NCI-H69 (cell line): ENCODE results near the gene MYL5.

Experiments used
- DNase-seq: peaks from one replicate; lab custom pipeline; 2025; lab: John Stamatoyannopoulos, UW

Gene MYL5

GRCh38 chr4:675036-675882 lies 917 bp downstream of the MYL5 start:
- DNase-seq, result no peak

GRCh38 chr4:675980-676870 lies 1.9 kb downstream of the MYL5 start:
- no peak for DNase-seq

- no peak for DNase-seq
These were observed 2.5 kb downstream of the MYL5 start for GRCh38 chr4:676871-677235.

- DNase-seq, result peak; percentile 63
These were observed 3.3 kb downstream of the MYL5 start for GRCh38 chr4:677431-678293.

GRCh38 chr4:678331-679103 lies 4.2 kb downstream of the MYL5 start:
- DNase-seq, result no peak

GRCh38 chr4:679104-679481 lies 4.8 kb downstream of the MYL5 start:
- no peak for DNase-seq

- DNase-seq, result no peak
These were observed 5.3 kb downstream of the MYL5 start for GRCh38 chr4:679629-680028.

GRCh38 chr4:680091-680490 lies 5.7 kb downstream of the MYL5 start:
- no peak for DNase-seq

- no peak for DNase-seq
These were observed 6.2 kb downstream of the MYL5 start for GRCh38 chr4:680551-680927.

- peak; percentile 51 for DNase-seq
These were observed 6.7 kb downstream of the MYL5 start for GRCh38 chr4:680928-681645.

- peak; percentile 87 for DNase-seq
These were observed 7.6 kb downstream of the MYL5 start for GRCh38 chr4:681736-682451.

GRCh38 chr4:682490-683172 lies 8.3 kb downstream of the MYL5 start:
- no peak for DNase-seq

- no peak for DNase-seq
These were observed 9.0 kb downstream of the MYL5 start for GRCh38 chr4:683247-683897.

- DNase-seq, result peak; percentile 70
These were observed 9.8 kb downstream of the MYL5 start for GRCh38 chr4:683982-684622.

GRCh38 chr4:684623-685327 lies 10.4 kb downstream of the MYL5 start:
- peak; percentile 44 for DNase-seq

- no peak for DNase-seq
These were observed 11.5 kb downstream of the MYL5 start for GRCh38 chr4:685679-686412.

GRCh38 chr4:686413-687040 lies 12.2 kb downstream of the MYL5 start:
- no peak for DNase-seq
